Activated T-helper 17 cell treated with anti-CD3 and anti-CD28 coated beads, Interleukin-2, amount 50 U/mL, for 72 hours (primary cell): ENCODE data around the gene GOSR2. TPM values are rescaled to one million over a fixed set of nuclear protein-coding genes. Genes with fewer than 3 reads are reported as not detected.
A peak's percentile ranks its signal among the peaks of the same experiment; 100 is the strongest.
"Not testable (repeated sequence)": the region's sequence is repeated elsewhere in the genome, so short reads cannot be mapped to it uniquely, and the experiment has no call there.

ENCODE experiments used
- ATAC-seq: fragments of 150-1000 bp; cut with Tn5 transposase; replicated peaks from 2 replicates; pipeline ENCODE4 v1.10.0; 2021; ENCODE audit warnings: mild to moderate bottlenecking, moderate library complexity
- H3K27ac Mint-ChIP-seq: one replicate; pipeline ENCODE4 v1.8.0; 2022; ENCODE audit warnings: mixed read lengths
- H3K27me3 Mint-ChIP-seq: one replicate; pipeline ENCODE4 v1.8.0; 2022; ENCODE audit warnings: mixed read lengths
- H3K36me3 Mint-ChIP-seq: one replicate; pipeline ENCODE4 v1.8.0; 2022; ENCODE audit warnings: low read depth, mild to moderate bottlenecking, mixed read lengths
- H3K4me1 Mint-ChIP-seq: one replicate; pipeline ENCODE4 v1.8.0; 2022; ENCODE audit warnings: mixed read lengths
- H3K4me3 Mint-ChIP-seq: one replicate; pipeline ENCODE4 v1.8.0; 2022; ENCODE audit warnings: mild to moderate bottlenecking, mixed read lengths
- H3K9me3 Mint-ChIP-seq: one replicate; pipeline ENCODE4 v1.8.0; 2022; ENCODE audit warnings: mixed read lengths
- total RNA-seq, 2 donors: library from RNA; stranded (reverse); gene quantifications; one replicate each; pipeline ENCODE4 v1.2.3, GENCODE V29; 2022

Gene GOSR2
- total RNA-seq, 2 donors from 2014 or later = 45.8 to 53.7 TPM

DNA sequence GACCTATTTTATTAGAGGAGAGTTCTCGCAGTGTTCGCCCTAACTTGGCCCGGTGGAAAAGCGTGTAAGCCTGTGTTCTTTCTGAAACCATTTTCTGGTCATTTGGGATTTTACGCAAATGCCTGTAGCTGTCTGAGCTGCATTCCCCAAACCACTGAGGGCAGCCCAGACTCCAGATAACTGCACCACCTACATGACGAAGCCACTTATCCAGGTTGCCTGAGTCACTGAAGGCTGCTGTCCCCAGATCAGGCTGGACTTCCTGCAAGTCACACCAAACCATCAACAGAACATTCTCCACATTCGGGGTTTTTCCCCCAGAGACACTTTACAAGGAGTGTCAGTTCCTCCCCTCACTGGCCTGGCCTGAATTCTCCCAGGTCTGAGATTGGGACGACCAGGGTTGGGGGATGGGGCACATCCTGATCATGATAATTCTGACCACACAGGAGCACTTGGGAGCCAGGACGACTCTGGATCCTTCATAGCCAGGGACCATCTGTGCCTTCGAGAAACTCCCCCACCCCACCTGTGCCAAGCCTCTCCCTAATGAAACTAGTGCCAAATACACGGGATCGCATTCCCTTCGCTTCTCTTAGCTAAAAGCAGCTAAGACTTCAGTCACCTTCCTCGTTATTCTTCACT, 53.8 kb downstream of the GOSR2 start:
- no peak overlapping the region for H3K4me3 Mint-ChIP-seq
- no peak overlapping the region for H3K27ac Mint-ChIP-seq
- H3K36me3 Mint-ChIP-seq = peaks cover 13% of the 10 kb centered on the region
- H3K4me1 Mint-ChIP-seq = peaks cover 5% of the 10 kb centered on the region
- ATAC-seq = no peak
- H3K9me3 Mint-ChIP-seq = no peaks in the 10 kb centered on the region
- H3K27me3 Mint-ChIP-seq = peaks cover 31% of the 10 kb centered on the region

DNA sequence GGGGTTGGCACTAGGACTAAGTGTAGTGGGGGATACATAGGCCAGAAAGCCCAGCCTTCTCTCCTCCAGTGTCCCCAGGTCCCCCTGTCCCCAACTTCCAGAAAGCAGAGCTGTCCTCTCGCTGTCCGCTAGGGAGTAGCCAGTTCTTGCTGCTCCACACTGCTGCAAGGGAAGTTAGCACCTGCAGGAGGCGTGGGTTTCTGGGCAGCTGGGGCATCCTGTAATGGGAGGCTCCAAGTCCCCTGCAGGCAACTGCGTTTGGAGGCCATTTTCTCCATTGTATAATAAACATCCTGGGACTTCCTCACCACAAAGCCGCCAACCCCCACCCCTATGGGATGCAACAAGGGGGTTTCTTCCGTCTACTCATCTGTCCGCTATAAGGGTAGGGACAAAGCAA, 54.4 kb downstream of the GOSR2 start:
- no peak for ATAC-seq
- Mint-ChIP-seq H3K27me3 (peaks cover 33% of the 10 kb centered on the region), H3K36me3 (peaks cover 13% of the 10 kb centered on the region), H3K4me1 (peaks cover 5% of the 10 kb centered on the region), H3K4me3 (peak overlapping the region; percentile 77), H3K27ac (no peak overlapping the region), H3K9me3 (no peaks in the 10 kb centered on the region)

DNA sequence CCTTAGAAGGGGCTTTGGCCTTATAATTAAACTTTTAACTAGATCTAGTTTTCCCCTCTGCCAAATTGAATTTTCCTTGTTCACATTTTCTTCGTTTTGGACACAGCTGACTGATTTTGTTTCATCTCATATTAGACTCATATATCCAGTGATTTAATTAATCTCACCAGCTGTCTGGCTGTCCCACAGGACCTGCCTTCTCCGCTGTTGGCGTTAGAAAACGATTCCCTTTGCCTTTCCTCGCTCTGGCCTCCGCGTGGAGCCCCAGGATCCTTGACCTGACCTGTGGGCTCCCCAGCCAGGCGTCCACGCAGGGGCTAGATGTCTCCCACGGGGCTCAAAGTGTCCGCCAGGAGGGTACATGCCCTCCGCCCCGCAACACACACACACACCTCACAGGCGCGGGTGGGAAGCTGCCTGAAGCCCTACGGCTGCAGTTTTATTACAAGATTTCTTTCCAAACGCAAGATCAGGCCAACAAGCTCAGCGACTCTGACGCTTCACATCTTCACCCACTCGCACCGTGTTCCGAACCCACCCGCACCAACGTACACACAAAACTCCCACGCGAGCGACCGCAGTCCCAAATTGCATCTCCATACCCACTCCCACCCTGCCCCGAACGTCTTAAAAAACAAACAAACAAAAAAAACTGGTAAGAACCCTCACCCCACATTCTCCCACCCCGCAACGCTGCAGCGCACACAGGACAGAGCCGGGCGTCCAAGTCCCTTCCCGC, 55.0 kb downstream of the GOSR2 start:
- H3K4me3 Mint-ChIP-seq = peak overlapping the region; percentile 77
- peaks cover 13% of the 10 kb centered on the region for H3K36me3 Mint-ChIP-seq
- peaks cover 5% of the 10 kb centered on the region for H3K4me1 Mint-ChIP-seq
- no peak for ATAC-seq
- peak overlapping the region; percentile 30 for H3K27ac Mint-ChIP-seq
- H3K9me3 Mint-ChIP-seq = no peaks in the 10 kb centered on the region
- H3K27me3 Mint-ChIP-seq = peaks cover 36% of the 10 kb centered on the region

DNA sequence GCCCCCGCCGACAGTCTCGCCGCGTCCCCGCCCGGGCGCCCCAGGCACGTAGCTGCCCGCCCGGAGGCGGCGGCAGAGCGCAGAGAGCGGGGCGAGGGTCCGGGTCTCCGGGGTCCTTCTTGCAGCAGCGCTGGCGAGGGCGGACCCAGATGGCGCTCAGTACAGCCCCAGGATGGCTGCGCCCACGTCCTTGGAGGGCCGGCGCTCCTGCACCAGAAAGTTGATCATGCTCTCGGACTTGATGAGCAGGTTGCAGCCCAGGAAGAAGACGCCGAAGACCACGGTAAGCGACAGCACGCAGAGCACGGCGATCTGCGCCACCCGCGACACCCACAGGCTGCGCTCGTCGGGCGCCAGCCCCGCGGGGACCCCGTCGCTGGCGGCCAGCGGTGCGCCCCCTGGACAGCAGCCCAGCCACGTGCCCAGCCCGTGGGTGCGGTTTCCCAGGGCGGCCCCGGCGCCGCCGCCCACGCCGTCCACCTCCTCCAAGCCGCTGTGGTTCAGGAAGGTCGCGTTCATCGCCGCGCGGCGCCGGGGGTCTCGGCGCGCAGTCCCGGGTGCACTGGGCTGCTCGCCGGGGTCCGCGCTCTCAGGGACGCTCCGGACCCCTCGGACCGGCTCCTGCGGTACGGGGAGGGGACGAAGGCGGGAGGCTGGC, 55.7 kb downstream of the GOSR2 start:
- Mint-ChIP-seq H3K9me3 (no peaks in the 10 kb centered on the region), H3K27me3 (peaks cover 36% of the 10 kb centered on the region), H3K27ac (no peak overlapping the region), H3K4me3 (peak overlapping the region; percentile 77), H3K4me1 (peaks cover 5% of the 10 kb centered on the region), H3K36me3 (peaks cover 13% of the 10 kb centered on the region)
- ATAC-seq = peak; percentile 35

DNA sequence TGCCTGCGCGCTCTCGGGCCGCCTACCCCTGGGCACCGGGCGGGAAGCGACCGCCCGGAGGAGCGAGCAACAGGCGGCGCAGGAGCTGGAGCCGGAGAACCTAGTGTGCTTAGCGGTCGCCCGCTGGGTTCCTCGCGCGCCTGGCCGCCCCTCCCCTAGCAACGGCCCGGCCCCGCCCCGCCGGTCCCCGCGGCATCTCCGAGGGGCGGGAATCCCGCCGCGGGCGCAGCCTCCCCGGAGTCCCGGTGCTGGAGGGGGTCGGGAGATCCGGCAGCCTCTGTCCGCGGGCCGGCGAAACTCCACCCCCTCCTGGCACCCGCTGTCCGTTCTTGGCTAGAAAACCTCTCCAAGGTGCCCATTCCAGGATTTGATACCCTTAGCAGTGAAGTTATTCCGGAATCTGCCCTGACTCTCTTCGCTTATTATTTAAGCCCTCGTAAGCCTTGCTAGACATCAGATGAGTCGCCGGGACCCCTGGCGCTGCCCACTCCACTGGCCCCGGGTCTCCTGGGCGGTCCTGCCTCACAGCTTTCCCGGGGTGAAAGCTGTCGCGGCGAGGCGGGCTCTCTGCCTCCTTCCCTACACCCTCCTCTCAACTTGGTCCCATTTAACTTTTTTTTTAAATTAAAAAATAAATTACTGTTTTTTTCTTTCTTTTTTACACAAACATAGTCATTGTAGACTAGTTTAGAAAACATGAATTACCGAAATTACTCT, 56.3 kb downstream of the GOSR2 start, which contains the start of gene RPRML:
TSS of gene RPRML (minus strand) at position 107 of the 717 bp plus-strand sequence. CDS start 246 bp downstream, outside the sequence.
- ATAC-seq = peak; percentile 50
- Mint-ChIP-seq H3K4me3 (peak within 1 kb of the TSS; percentile 77), H3K4me1 (peaks cover 5% of the 10 kb centered on the region), H3K36me3 (peaks cover 13% of the 10 kb centered on the region), H3K27ac (peak within 1 kb of the TSS; percentile 30), H3K9me3 (no peaks in the 10 kb centered on the region), H3K27me3 (peaks cover 36% of the 10 kb centered on the region)

DNA sequence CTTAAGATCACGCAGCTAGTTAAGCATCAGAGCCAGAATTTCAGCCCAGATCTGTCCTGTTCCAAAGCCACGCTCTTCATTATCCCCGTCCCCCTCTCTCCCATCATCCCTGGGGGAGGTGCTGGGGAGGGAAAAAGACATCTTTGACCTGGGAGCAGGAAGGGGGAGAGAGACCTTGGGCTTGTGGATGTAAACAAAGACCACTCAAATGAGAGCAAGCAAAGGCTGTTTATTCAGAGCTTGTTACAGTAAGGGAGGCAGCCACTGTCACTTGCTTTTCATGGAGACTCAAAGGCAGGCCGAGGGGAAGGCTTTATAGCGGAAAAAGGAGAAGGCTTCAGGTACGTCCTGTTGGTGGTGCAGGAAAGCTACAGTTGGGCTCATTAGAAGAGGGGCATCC, 59.6 kb downstream of the GOSR2 start:
- H3K27ac Mint-ChIP-seq = no peak overlapping the region
- peaks cover 7% of the 10 kb centered on the region for H3K36me3 Mint-ChIP-seq
- no peaks in the 10 kb centered on the region for H3K9me3 Mint-ChIP-seq
- ATAC-seq = no peak
- H3K4me1 Mint-ChIP-seq = peaks cover 5% of the 10 kb centered on the region
- no peak overlapping the region for H3K4me3 Mint-ChIP-seq
- H3K27me3 Mint-ChIP-seq = peaks cover 25% of the 10 kb centered on the region

DNA sequence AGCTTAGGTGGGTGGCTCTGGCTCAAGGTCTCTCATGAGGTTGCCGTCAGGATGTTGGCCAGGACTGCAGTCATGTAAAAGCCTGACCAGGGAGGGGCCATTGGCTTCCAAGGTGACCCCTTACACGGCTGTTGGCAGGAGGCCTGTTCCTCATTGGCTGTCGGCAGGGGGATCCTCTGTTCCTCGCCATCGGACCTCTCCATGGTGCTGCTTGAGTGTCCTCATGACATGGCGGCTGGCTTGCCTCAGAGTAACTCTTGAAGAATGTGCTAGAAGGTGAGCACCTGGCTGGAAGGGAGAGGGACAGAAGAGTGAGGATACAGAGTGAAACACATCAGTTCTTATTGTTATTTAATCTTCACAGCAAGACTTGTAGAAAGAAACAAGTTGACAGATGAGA, 60.8 kb downstream of the GOSR2 start:
- no peak overlapping the region for H3K27ac Mint-ChIP-seq
- no peak overlapping the region for H3K4me3 Mint-ChIP-seq
- no peaks in the 10 kb centered on the region for H3K4me1 Mint-ChIP-seq
- no peaks in the 10 kb centered on the region for H3K36me3 Mint-ChIP-seq
- H3K9me3 Mint-ChIP-seq = no peaks in the 10 kb centered on the region
- peaks cover 23% of the 10 kb centered on the region for H3K27me3 Mint-ChIP-seq
- ATAC-seq = no peak

DNA sequence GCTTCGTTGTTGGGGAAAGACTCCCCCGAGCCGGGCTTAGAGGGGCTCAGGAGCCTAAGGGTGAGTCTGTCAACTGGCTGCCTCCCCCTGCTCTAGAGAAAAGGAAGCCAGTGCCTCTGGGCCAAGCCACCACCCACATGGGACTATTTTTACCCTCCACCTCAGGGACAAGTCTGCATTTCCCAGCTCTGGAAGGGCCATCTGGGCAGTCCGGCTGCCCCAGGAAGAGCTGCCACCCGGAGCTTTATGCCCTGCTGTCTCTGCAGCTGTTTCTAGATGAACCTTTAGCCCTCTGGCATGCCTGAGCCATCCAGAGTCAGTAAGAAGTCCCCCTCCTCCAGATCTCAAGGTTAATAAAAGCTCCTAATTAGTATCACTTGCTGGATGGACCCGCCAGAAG, 61.4 kb downstream of the GOSR2 start:
- no peak overlapping the region for H3K4me3 Mint-ChIP-seq

DNA sequence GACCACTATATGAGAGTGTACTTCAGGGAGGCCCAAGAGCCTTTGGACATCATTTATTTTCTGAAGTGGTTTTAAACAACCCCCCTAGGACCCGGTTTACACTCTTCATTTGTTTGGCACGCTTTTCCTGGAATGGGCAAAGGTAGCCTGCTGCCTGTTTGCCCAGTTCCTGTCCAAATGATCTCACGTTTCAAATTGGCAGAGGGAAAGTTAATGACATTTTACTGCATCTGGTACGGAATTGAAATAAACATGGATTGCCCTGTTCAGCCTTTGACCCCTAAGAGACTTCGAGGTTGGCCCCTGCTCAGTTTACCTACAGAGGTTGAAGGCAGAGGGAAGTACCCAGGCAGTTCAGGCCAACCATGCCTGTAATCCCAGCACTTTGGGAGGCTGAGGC, 61.9 kb downstream of the GOSR2 start:
- H3K36me3 Mint-ChIP-seq = no peaks in the 10 kb centered on the region
- no peak for ATAC-seq
- no peak overlapping the region for H3K27ac Mint-ChIP-seq
- no peaks in the 10 kb centered on the region for H3K4me1 Mint-ChIP-seq
- no peaks in the 10 kb centered on the region for H3K9me3 Mint-ChIP-seq
- H3K27me3 Mint-ChIP-seq = peaks cover 19% of the 10 kb centered on the region
- H3K4me3 Mint-ChIP-seq = no peak overlapping the region

More for the DNA sequence above, 61.4 kb downstream of the GOSR2 start:
- no peak for ATAC-seq
- Mint-ChIP-seq H3K36me3 (no peaks in the 10 kb centered on the region), H3K27me3 (peaks cover 24% of the 10 kb centered on the region), H3K9me3 (no peaks in the 10 kb centered on the region), H3K4me1 (no peaks in the 10 kb centered on the region), H3K27ac (no peak overlapping the region)

DNA sequence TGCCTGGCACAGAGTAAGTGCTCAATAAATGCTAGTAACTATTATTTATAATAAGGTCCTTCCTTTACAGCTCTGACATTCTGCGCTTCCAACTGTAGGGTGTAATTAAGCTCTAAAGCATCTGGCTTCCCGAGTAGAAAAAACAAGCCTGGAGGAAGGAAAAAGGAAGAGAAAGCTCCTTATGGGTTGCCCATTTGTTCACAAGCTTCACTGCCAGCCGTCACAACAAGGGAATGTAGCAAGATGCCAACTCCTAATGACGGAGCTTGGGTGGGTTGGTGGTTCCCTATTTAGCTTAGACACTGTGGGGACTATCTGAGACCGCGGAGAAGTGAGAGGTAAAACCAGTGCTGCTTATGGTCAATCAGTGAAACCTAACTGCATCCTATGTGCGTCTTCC, 63.4 kb downstream of the GOSR2 start:
- Mint-ChIP-seq H3K27me3 (peaks cover 17% of the 10 kb centered on the region), H3K4me3 (no peak overlapping the region), H3K4me1 (no peaks in the 10 kb centered on the region), H3K36me3 (no peaks in the 10 kb centered on the region), H3K9me3 (no peaks in the 10 kb centered on the region), H3K27ac (no peak overlapping the region)
- ATAC-seq = no peak

DNA sequence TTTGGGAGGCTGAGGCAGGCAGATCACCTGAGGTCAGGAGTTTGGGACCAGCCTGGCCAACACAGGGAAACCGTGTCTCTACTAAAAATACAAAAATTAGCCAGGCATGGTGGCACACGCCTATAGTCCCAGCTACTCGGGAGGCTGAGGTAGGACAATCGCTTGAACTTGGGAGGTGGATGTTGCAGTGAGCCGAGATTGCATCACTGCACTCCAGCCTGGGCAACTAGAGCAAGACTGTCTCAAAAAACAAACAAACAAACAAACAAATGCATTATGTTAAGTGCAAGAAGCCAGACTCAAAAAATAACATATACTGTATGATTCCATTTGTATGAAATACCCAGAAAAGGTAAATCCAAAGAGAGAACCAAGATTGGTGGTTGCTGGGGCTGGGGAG, 65.0 kb downstream of the GOSR2 start:
- H3K4me1 Mint-ChIP-seq, H3K36me3 Mint-ChIP-seq, H3K27ac Mint-ChIP-seq, H3K9me3 Mint-ChIP-seq, H3K4me3 Mint-ChIP-seq, ATAC-seq: not testable (repeated sequence)
- peaks cover 12% of the 10 kb centered on the region for H3K27me3 Mint-ChIP-seq

DNA sequence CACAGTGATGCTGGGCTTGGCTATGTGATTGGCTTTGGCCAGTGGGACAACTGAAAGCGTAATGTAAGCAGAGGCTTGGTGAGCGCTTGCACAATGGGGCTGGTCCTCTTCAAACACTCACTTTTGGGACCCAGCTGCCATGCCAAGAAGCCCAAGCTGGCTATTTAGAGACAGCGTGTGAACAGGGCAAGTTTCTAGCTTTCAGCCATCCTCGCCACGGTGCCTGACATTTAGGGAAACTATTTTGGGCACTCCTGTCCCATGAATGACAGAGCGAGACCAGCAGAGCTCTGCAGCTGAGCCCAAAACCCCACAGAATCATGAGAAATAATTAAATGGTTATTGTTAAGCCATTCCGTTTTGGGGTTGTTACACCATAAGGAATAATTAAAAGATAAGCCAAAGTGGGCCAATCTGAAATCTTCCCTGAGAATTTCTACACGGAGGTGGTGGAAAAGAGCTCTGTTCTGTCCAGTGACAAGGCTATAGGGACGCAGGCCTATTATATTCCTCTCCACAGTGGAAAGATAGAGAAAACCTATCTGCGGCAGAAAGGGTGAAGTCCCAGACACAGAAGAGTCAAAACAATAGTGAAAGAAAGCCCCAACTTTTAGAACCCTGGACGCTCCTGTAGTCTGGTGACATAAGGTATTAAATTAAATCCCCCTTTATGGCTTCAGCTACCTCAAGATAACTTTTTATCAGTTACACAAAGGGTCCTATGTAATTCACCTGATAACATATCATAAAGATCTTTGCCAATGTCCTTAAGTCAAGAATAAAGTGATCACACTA, 66.9 kb downstream of the GOSR2 start:
- Mint-ChIP-seq H3K27ac (no peak overlapping the region), H3K36me3 (no peaks in the 10 kb centered on the region), H3K9me3 (no peaks in the 10 kb centered on the region), H3K27me3 (peaks cover 12% of the 10 kb centered on the region), H3K4me1 (no peaks in the 10 kb centered on the region), H3K4me3 (no peak overlapping the region)
- no peak for ATAC-seq

DNA sequence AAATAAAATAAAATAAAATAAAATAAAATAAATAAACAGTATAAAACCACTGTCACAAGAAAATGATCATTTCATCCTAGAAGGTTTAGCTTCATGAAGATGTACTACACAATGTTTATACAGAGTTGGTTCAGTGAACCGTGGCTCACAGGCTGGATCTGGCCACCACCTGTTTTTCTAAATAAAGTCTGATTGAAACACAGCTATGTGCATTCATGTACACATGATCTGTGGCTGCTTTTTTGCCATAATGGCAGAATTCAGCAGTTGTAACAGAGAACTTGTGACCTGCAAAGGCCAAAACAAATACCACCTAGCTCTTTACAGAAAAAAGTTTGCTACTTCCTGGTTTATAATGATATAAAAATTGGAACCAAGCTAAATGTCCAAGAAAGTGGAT, 68.7 kb downstream of the GOSR2 start:
- ATAC-seq = no peak
- Mint-ChIP-seq H3K27ac (no peak overlapping the region), H3K9me3 (no peaks in the 10 kb centered on the region), H3K4me3 (no peak overlapping the region), H3K36me3 (no peaks in the 10 kb centered on the region), H3K27me3 (peaks cover 10% of the 10 kb centered on the region), H3K4me1 (no peaks in the 10 kb centered on the region)
